Measurements from ENCODE around the gene ADAMTS3. TPM values are rescaled to one million over a fixed set of nuclear protein-coding genes. Genes with fewer than 3 reads are reported as not detected.

ADAMTS3 gene
- total RNA-seq, 1 experiment from 2014 or later, result 4.4 TPM

GRCh38 chr4:72582853-72583252 lies 13.8 kb upstream of the ADAMTS3 start:
- Mint-ChIP-seq H3K4me3 (no peak overlapping the region), H3K9me3 (no peaks in the 10 kb centered on the region), H3K27ac (no peak overlapping the region), H3K4me1 (no peaks in the 10 kb centered on the region), H3K36me3 (no peaks in the 10 kb centered on the region), H3K27me3 (ENCODE audit: low read depth) (no peaks in the 10 kb centered on the region)
- ATAC-seq (no peak), DNase-seq (ENCODE audit: low spot score) (no peak)
- ChIA-PET CTCF (no interaction called here), POLR2A (no interaction called here)
- TF ChIP-seq STAT6 (CRISPR knock-in tag; conservative IDR thresholded peaks at IDR 0.05; ENCODE audit: low read depth) (no peak), ARID4B (CRISPR knock-in tag; IDR thresholded peaks at IDR 0.05; ENCODE audit: borderline replicate concordance) (no peak), ZNF425 (CRISPR knock-in tag; conservative IDR thresholded peaks at IDR 0.05) (no peak), USF2 (CRISPR knock-in tag; IDR thresholded peaks at IDR 0.05) (no peak), TEAD1 (CRISPR knock-in tag; IDR thresholded peaks at IDR 0.05) (no peak), PRRX2 (CRISPR knock-in tag; IDR thresholded peaks at IDR 0.05) (no peak), EMX1 (CRISPR knock-in tag; IDR thresholded peaks at IDR 0.05) (no peak), ZNF121 (CRISPR knock-in tag; IDR thresholded peaks at IDR 0.05) (no peak), ZBTB43 (CRISPR knock-in tag; IDR thresholded peaks at IDR 0.05) (no peak), E2F4 (CRISPR knock-in tag; IDR thresholded peaks at IDR 0.05; ENCODE audit: borderline replicate concordance, low read depth) (no peak), ZNF671 (CRISPR knock-in tag; IDR thresholded peaks at IDR 0.05) (no peak), SMAD3 (CRISPR knock-in tag; IDR thresholded peaks at IDR 0.05; ENCODE audit: borderline replicate concordance) (no peak), MAX (CRISPR knock-in tag; IDR thresholded peaks at IDR 0.05) (no peak), ZNF281 (CRISPR knock-in tag; IDR thresholded peaks at IDR 0.05) (no peak), RORB (CRISPR knock-in tag; IDR thresholded peaks at IDR 0.05) (no peak), ZNF416 (CRISPR knock-in tag; IDR thresholded peaks at IDR 0.05) (no peak), TCF7 (CRISPR knock-in tag; IDR thresholded peaks at IDR 0.05; ENCODE audit: low read depth) (no peak), FOXP4 (CRISPR knock-in tag; IDR thresholded peaks at IDR 0.05) (no peak)
